AG04449 (cell line): Measurements from ENCODE around the gene LRRC51.
"Not testable (repeated sequence)": the region's sequence is repeated elsewhere in the genome, so short reads cannot be mapped to it uniquely, and the experiment has no call there.

Experiments
- CTCF ChIA-PET: fragments of 350-600 bp; formaldehyde crosslinking; extraction: SDS; loops from one replicate; lab custom pipeline; 2021; ENCODE audit warnings: antibody characterized with exemption; lab: Yijun Ruan, JAX
- POLR2A ChIA-PET: fragments of 400-600, 350-600 bp; formaldehyde crosslinking; extraction: SDS; loops from one replicate; lab custom pipeline; 2020; ENCODE audit warnings: antibody characterized with exemption, inconsistent platforms; lab: Yijun Ruan, JAX
- DNase-seq: peaks from one replicate; pipeline ENCODE4 v3.0.0-alpha.2; 2010; ENCODE audit warnings: low read depth, low spot score
- H3K4me3 ChIP-seq: 2 replicates; pipeline ENCODE4 v1.5.1; 2011; ENCODE audit warnings: low read depth, mild to moderate bottlenecking, control low read depth, low read length
- TF ChIP-seq, protein P1 (sequence below): IDR thresholded peaks from one replicate; pipeline ENCODE4 v1.5.1; 2011; ENCODE audit warnings: mild to moderate bottlenecking, moderate library complexity, low read length, control low read depth, inconsistent platforms; ENCODE audit not compliant: insufficient read depth; ENCODE audit errors: missing control alignments

LRRC51 gene

DNA sequence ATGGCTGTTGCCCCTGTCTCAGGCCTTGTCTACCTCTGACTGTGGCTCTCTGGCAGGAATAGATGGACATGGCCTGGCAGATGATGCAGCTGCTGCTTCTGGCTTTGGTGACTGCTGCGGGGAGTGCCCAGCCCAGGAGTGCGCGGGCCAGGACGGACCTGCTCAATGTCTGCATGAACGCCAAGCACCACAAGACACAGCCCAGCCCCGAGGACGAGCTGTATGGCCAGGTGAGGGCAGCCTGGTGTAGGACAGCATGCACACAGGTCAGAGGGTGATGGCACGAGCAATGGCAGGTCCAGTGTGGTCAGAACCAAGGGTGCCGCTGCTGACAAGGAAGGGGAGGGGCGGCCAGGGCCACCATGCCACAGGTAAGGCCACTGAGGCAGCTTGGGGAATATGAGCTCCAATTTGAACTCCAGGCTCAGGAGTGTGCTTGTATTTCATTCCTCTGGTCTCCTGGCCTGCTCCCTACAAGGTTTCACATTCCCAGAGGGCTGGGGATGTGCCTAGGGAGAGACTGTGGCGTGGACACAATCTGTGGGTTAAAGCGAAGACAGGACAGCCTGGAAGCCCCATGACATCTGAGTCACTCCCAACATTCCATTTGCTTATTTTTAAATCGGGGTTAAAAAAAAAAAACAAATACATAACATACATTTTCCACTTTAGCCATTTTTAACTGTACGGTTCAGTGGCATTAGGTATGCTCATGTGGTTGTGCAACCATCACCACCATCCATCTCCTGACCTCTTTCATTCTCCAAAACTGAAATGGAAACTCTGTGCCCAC, 55.4 kb downstream of the LRRC51 start:
- CTCF ChIA-PET = interaction anchor here (1.6 kb wide), 1 partner anchor 12 kb away, joined by 3 read pairs; no protein-coding TSS in a partner anchor

GRCh38 chr11:72136684-72137262, 56.1 kb downstream of the LRRC51 start:
- TF ChIP-seq, protein P1, sequence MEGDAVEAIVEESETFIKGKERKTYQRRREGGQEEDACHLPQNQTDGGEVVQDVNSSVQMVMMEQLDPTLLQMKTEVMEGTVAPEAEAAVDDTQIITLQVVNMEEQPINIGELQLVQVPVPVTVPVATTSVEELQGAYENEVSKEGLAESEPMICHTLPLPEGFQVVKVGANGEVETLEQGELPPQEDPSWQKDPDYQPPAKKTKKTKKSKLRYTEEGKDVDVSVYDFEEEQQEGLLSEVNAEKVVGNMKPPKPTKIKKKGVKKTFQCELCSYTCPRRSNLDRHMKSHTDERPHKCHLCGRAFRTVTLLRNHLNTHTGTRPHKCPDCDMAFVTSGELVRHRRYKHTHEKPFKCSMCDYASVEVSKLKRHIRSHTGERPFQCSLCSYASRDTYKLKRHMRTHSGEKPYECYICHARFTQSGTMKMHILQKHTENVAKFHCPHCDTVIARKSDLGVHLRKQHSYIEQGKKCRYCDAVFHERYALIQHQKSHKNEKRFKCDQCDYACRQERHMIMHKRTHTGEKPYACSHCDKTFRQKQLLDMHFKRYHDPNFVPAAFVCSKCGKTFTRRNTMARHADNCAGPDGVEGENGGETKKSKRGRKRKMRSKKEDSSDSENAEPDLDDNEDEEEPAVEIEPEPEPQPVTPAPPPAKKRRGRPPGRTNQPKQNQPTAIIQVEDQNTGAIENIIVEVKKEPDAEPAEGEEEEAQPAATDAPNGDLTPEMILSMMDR = no peak
- no peak for DNase-seq
- ChIA-PET POLR2A (interaction anchor here (0.6 kb wide), 2 partner anchors 172 to 226 kb away, joined by 3 read pairs; no protein-coding TSS in a partner anchor), CTCF (no interaction called here)
- no peak overlapping the region for H3K4me3 ChIP-seq

More for the DNA sequence above, 55.4 kb downstream of the LRRC51 start:
- POLR2A ChIA-PET = no interaction called here
- TF ChIP-seq, protein P1 = no peak
- DNase-seq = no peak
- no peak overlapping the region for H3K4me3 ChIP-seq

DNA sequence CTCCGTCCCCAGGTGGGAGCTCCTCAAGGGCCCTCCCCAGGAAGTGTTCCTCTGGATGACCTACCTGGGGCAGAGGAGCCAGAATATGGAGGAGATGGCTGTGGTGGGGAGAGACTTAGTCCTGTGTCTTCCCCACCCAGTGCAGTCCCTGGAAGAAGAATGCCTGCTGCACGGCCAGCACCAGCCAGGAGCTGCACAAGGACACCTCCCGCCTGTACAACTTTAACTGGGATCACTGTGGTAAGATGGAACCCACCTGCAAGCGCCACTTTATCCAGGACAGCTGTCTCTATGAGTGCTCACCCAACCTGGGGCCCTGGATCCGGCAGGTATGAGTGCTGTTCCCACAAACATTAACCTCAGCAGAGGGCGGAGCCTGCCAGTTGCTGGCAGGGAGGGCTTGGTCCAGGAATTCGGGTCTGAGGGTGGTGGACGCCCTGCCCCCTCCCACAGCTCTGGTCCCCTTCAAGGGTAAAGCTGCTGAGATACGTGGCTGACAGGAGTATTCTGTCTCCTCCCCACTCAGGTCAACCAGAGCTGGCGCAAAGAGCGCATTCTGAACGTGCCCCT, 58.3 kb downstream of the LRRC51 start:
- TF ChIP-seq, protein P1 = no peak
- no peak for DNase-seq
- ChIA-PET CTCF (interaction anchor here (1.2 to 1.5 kb wide), 2 partner anchors 26 to 66 kb away, joined by 3 to 5 read pairs; partner anchors contain the start of gene ANAPC15), POLR2A (no interaction called here)
- H3K4me3 ChIP-seq = no peak overlapping the region

DNA sequence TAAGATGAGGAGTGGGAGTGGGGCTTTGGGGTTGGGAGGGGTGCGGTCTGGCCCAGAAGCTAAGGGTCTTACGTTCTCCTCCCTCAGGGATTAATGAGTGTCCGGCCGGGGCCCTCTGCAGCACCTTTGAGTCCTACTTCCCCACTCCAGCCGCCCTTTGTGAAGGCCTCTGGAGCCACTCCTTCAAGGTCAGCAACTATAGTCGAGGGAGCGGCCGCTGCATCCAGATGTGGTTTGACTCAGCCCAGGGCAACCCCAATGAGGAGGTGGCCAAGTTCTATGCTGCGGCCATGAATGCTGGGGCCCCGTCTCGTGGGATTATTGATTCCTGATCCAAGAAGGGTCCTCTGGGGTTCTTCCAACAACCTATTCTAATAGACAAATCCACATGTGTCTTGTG, 58.9 kb downstream of the LRRC51 start:
- no peak for DNase-seq
- TF ChIP-seq, protein P1 = no peak
- no peak overlapping the region for H3K4me3 ChIP-seq
- POLR2A ChIA-PET = no interaction called here
- CTCF ChIA-PET = interaction anchor here (1.2 to 1.5 kb wide), 2 partner anchors 27 to 67 kb away, joined by 3 to 5 read pairs; partner anchors contain the start of gene ANAPC15

DNA sequence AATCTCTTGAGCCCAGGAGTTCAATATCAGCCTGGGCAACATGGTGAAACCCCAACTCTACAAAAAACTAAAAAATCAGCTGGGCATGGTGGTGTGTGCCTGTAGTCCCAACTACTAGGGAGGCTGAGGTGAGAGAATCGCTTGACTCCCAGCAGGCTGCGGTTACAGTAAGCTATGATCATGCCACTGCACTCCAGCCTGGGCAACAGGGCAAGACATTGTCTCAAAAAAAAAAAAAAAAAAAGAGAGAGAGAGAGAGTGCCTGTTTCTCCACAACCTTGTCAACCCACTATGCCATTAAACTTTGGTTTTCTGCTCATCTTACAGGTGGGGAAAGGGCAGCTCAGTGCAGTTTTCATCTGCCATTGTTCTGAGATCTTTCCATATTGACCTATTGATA, 60.0 kb downstream of the LRRC51 start:
- no peak for DNase-seq
- no peak overlapping the region for H3K4me3 ChIP-seq
- POLR2A ChIA-PET = interaction anchor here (0.7 kb wide), 1 partner anchor 27 kb away, joined by 3 read pairs; the partner anchor contains the start of gene ANAPC15
- CTCF ChIA-PET = interaction anchor here (0.7 to 2.5 kb wide), 4 partner anchors 50 to 133 kb away, joined by 3 to 10 read pairs (median 6); no protein-coding TSS in a partner anchor
- TF ChIP-seq, protein P1 = no peak

GRCh38 chr11:72141066-72141465, 60.4 kb downstream of the LRRC51 start:
- peak; percentile 82 for DNase-seq

GRCh38 chr11:72142086-72142485, 61.4 kb downstream of the LRRC51 start:
- peak; percentile 41 for DNase-seq
- H3K4me3 ChIP-seq, POLR2A ChIA-PET: not testable (repeated sequence)
- CTCF ChIA-PET = interaction anchor here (0.9 to 2.8 kb wide), 5 partner anchors 12 to 117 kb away, joined by 3 to 15 read pairs (median 8); no protein-coding TSS in a partner anchor

More at GRCh38 chr11:72141066-72141465, 60.4 kb downstream of the LRRC51 start:
- ChIA-PET POLR2A (interaction anchor here (0.7 kb wide), 1 partner anchor 28 kb away, joined by 3 read pairs; the partner anchor contains the start of gene ANAPC15), CTCF (interaction anchor here (0.7 to 2.5 kb wide), 6 partner anchors 22 to 133 kb away, joined by 3 to 10 read pairs (median 3); no protein-coding TSS in a partner anchor)
- TF ChIP-seq, protein P1 = no peak
- H3K4me3 ChIP-seq = no peak overlapping the region

GRCh38 chr11:72142543-72142942, 61.9 kb downstream of the LRRC51 start:
- POLR2A ChIA-PET = interaction anchor here (1.2 kb wide), 1 partner anchor 30 kb away, joined by 3 read pairs; the partner anchor contains the start of gene ANAPC15
- H3K4me3 ChIP-seq, DNase-seq: not testable (repeated sequence)
- CTCF ChIA-PET = interaction anchor here (1.4 to 3.3 kb wide), 9 partner anchors 11 to 117 kb away, joined by 5 to 46 read pairs (median 18); no protein-coding TSS in a partner anchor
